SK-N-SH treated with all-trans-retinoic acid at 6 μM for 48 hours (cell line): ENCODE results near the gene TMEM138.

Experiments
- ARNTL ChIP-seq: fragments of 450-650 bp; formaldehyde crosslinking; IDR thresholded peaks from 2 replicates; pipeline ENCODE4 v1.5.0; 2020; ENCODE audit warnings: low read depth, mild to moderate bottlenecking, moderate library complexity, borderline replicate concordance
- CREB5 ChIP-seq: fragments of 250-450 bp; sonication (Bioruptor Pico); IDR thresholded peaks from 2 replicates; pipeline ENCODE4 v1.5.1; 2020; ENCODE audit warnings: low read depth, mild to moderate bottlenecking, moderate library complexity
- ESRRG ChIP-seq: fragments of 250-450 bp; sonication (Bioruptor Pico); IDR thresholded peaks from 2 replicates; pipeline ENCODE4 v1.6.1; 2021; ENCODE audit warnings: mild to moderate bottlenecking
- OSR1 ChIP-seq: fragments of 250-450 bp; sonication (Bioruptor Pico); IDR thresholded peaks from 2 replicates; pipeline ENCODE4 v1.8.0; 2022; ENCODE audit warnings: moderate library complexity, mild to moderate bottlenecking, inconsistent platforms
- PATZ1 ChIP-seq: fragments of 250-450 bp; sonication (Bioruptor Pico); IDR thresholded peaks from 2 replicates; pipeline ENCODE4 v1.8.0; 2020; ENCODE audit warnings: mild to moderate bottlenecking, moderate library complexity, borderline replicate concordance
- RARB ChIP-seq: fragments of 250-450 bp; sonication (Bioruptor Pico); IDR thresholded peaks from 2 replicates; pipeline ENCODE4 v1.8.0; 2021; ENCODE audit warnings: mild to moderate bottlenecking, moderate library complexity
- TCF4 ChIP-seq: fragments of 250-450 bp; sonication (Bioruptor Pico); IDR thresholded peaks from 2 replicates; pipeline ENCODE4 v1.8.0; 2021; ENCODE audit warnings: mild to moderate bottlenecking, moderate library complexity, borderline replicate concordance
- TOX ChIP-seq: fragments of 250-450 bp; sonication (Bioruptor Pico); IDR thresholded peaks from 2 replicates; pipeline ENCODE4 v1.8.0; 2021; ENCODE audit warnings: mild to moderate bottlenecking, moderate library complexity, borderline replicate concordance
- TSHZ2 ChIP-seq: fragments of 250-450 bp; sonication (Bioruptor Pico); IDR thresholded peaks from 2 replicates; pipeline ENCODE4 v1.5.0; 2020; ENCODE audit warnings: mild to moderate bottlenecking, moderate library complexity
- ZFP3 ChIP-seq: fragments of 250-450 bp; sonication (Bioruptor Pico); IDR thresholded peaks from 2 replicates; pipeline ENCODE4 v1.5.0; 2020; ENCODE audit warnings: mild to moderate bottlenecking, moderate library complexity
- ZFP30 ChIP-seq: fragments of 450-650 bp; formaldehyde crosslinking; IDR thresholded peaks from 2 replicates; pipeline ENCODE4 v1.5.0; 2022; ENCODE audit warnings: mild to moderate bottlenecking, moderate library complexity
- ZNF70 ChIP-seq: fragments of 450-650 bp; formaldehyde crosslinking; IDR thresholded peaks from 2 replicates; pipeline ENCODE4 v1.5.0; 2020; ENCODE audit warnings: mild to moderate bottlenecking, moderate library complexity
- ZNF8 ChIP-seq: fragments of 450-650 bp; formaldehyde crosslinking; IDR thresholded peaks from 2 replicates; pipeline ENCODE4 v1.5.0; 2020; ENCODE audit warnings: mild to moderate bottlenecking, moderate library complexity

- TF ChIP-seq OSR1 (CRISPR knock-in tag) (no peak), TOX (CRISPR knock-in tag) (no peak), ZNF8 (CRISPR knock-in tag) (no peak), ARNTL (CRISPR knock-in tag) (no peak), ZNF70 (no peak), TSHZ2 (CRISPR knock-in tag) (no peak), ZFP3 (CRISPR knock-in tag) (no peak), RARB (no peak), TCF4 (CRISPR knock-in tag) (no peak), ZFP30 (CRISPR knock-in tag) (no peak), ESRRG (no peak), CREB5 (CRISPR knock-in tag) (no peak), PATZ1 (CRISPR knock-in tag) (no peak)
Measured at GRCh38 chr11:61350336-61350735, 11.8 kb upstream of the TMEM138 start.
